HepG2 (cell line): ENCODE results near the gene ATXN3L.

ENCODE experiments used
- BHLHE40 ChIP-seq: IDR thresholded peaks from 2 replicates; pipeline ENCODE4 v1.6.1; 2011; ENCODE audit warnings: low read length, improper control_type of control experiment
- ELF4 ChIP-seq: sonication (generic); formaldehyde crosslinking; IDR thresholded peaks from 2 replicates; pipeline ENCODE4 v1.5.0; 2020; ENCODE audit warnings: missing genetic modification reagents, mild to moderate bottlenecking, moderate library complexity, borderline replicate concordance
- HDAC1 ChIP-seq: sonication (generic); formaldehyde crosslinking; IDR thresholded peaks from 2 replicates; pipeline ENCODE4 v1.5.1; 2020; ENCODE audit warnings: mild to moderate bottlenecking, missing genetic modification reagents
- MAFK ChIP-seq, 2 experiments: IDR thresholded peaks in 1 of 2; conservative IDR thresholded peaks in 1 of 2; 2 replicates each; pipeline ENCODE4 v1.6.1; 2011; ENCODE audit warnings: improper control_type of control experiment in 2 of 2, low read length in 2 of 2
- MZF1 ChIP-seq: sonication (generic); formaldehyde crosslinking; IDR thresholded peaks from 2 replicates; pipeline ENCODE4 v1.8.1; 2023; ENCODE audit warnings: mild to moderate bottlenecking, missing genetic modification reagents, borderline replicate concordance
- SMAD3 ChIP-seq: sonication (generic); formaldehyde crosslinking; IDR thresholded peaks from 2 replicates; pipeline ENCODE4 v1.4.0; 2020; ENCODE audit warnings: missing genetic modification reagents
- TBL1XR1 ChIP-seq: fragments of 150-350 bp; IDR thresholded peaks from 2 replicates; pipeline ENCODE4 v1.6.1; 2014; ENCODE audit warnings: borderline replicate concordance, low read length; ENCODE audit not compliant: partially characterized antibody
- ZNF24 ChIP-seq: fragments of 450-650 bp; IDR thresholded peaks from 2 replicates; pipeline ENCODE4 v1.6.1; 2017; ENCODE audit warnings: antibody characterized with exemption, mild to moderate bottlenecking
- ZNF263 ChIP-seq: sonication (generic); formaldehyde crosslinking; IDR thresholded peaks from 2 replicates; pipeline ENCODE4 v1.4.0; 2020; ENCODE audit warnings: missing genetic modification reagents
- TF ChIP-seq, protein P1 (sequence below): sonication (generic); formaldehyde crosslinking; conservative IDR thresholded peaks from 2 replicates; pipeline ENCODE4 v1.4.0; 2020; ENCODE audit warnings: mild to moderate bottlenecking, missing genetic modification reagents, moderate library complexity
- TF ChIP-seq, protein P2 (sequence below): sonication (generic); formaldehyde crosslinking; IDR thresholded peaks from 2 replicates; pipeline ENCODE4 v1.4.0; 2020; ENCODE audit warnings: missing genetic modification reagents
- TF ChIP-seq, protein P3 (sequence below): sonication (generic); formaldehyde crosslinking; IDR thresholded peaks from 2 replicates; pipeline ENCODE4 v1.4.0; 2020; ENCODE audit warnings: missing genetic modification reagents, borderline replicate concordance
- TF ChIP-seq, protein P4 (sequence below): sonication (generic); formaldehyde crosslinking; conservative IDR thresholded peaks from 2 replicates; pipeline ENCODE4 v1.4.0; 2020; ENCODE audit warnings: missing genetic modification reagents

DNA sequence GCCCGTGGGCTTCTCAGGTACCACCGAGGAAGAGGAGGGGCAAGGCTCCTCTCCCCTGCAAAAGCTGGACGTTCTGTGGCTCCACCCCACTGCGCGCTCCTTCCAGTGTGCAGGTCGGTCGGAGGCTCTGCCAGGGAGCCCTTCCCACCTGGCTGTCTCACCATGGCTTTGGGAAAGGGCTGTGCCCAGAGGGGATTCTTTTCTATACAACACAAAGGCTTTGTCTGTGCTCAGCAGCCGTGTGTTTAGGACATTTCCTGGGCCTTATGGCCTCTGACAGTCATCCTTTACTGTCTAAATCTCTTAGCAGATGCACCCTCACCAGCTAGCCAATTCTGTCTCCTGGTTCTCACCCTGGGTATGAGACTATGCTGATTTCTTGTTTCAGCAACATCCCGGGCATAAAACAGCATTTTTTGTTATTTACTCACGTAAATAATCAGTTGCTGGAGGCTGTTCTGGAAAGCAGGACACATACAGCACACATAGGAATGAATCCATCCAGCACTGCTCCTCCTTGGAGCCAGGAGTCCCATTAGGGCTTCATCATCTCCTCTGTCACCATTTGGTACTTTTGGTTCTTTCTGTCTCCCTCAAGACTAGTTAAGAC, 20.4 kb upstream of the ATXN3L start:
- no peak for TF ChIP-seq MAFK (conservative IDR thresholded peaks at IDR 0.05 in 1 of 2, IDR thresholded peaks at IDR 0.05 in 1 of 2; ENCODE audit: low read length in 2 of 2)
- TF ChIP-seq, protein P1, sequence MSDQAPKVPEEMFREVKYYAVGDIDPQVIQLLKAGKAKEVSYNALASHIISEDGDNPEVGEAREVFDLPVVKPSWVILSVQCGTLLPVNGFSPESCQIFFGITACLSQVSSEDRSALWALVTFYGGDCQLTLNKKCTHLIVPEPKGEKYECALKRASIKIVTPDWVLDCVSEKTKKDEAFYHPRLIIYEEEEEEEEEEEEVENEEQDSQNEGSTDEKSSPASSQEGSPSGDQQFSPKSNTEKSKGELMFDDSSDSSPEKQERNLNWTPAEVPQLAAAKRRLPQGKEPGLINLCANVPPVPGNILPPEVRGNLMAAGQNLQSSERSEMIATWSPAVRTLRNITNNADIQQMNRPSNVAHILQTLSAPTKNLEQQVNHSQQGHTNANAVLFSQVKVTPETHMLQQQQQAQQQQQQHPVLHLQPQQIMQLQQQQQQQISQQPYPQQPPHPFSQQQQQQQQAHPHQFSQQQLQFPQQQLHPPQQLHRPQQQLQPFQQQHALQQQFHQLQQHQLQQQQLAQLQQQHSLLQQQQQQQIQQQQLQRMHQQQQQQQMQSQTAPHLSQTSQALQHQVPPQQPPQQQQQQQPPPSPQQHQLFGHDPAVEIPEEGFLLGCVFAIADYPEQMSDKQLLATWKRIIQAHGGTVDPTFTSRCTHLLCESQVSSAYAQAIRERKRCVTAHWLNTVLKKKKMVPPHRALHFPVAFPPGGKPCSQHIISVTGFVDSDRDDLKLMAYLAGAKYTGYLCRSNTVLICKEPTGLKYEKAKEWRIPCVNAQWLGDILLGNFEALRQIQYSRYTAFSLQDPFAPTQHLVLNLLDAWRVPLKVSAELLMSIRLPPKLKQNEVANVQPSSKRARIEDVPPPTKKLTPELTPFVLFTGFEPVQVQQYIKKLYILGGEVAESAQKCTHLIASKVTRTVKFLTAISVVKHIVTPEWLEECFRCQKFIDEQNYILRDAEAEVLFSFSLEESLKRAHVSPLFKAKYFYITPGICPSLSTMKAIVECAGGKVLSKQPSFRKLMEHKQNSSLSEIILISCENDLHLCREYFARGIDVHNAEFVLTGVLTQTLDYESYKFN (CRISPR knock-in tag), result no peak
- no peak for TF ChIP-seq ZNF24
- TF ChIP-seq MZF1 (CRISPR knock-in tag), result no peak
- TF ChIP-seq ZNF263, result no peak
- no peak for TF ChIP-seq BHLHE40
- no peak for TF ChIP-seq HDAC1 (CRISPR knock-in tag)
- TF ChIP-seq, protein P2, sequence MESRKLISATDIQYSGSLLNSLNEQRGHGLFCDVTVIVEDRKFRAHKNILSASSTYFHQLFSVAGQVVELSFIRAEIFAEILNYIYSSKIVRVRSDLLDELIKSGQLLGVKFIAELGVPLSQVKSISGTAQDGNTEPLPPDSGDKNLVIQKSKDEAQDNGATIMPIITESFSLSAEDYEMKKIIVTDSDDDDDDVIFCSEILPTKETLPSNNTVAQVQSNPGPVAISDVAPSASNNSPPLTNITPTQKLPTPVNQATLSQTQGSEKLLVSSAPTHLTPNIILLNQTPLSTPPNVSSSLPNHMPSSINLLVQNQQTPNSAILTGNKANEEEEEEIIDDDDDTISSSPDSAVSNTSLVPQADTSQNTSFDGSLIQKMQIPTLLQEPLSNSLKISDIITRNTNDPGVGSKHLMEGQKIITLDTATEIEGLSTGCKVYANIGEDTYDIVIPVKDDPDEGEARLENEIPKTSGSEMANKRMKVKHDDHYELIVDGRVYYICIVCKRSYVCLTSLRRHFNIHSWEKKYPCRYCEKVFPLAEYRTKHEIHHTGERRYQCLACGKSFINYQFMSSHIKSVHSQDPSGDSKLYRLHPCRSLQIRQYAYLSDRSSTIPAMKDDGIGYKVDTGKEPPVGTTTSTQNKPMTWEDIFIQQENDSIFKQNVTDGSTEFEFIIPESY, result no peak
- no peak for TF ChIP-seq ELF4
- TF ChIP-seq, protein P3, sequence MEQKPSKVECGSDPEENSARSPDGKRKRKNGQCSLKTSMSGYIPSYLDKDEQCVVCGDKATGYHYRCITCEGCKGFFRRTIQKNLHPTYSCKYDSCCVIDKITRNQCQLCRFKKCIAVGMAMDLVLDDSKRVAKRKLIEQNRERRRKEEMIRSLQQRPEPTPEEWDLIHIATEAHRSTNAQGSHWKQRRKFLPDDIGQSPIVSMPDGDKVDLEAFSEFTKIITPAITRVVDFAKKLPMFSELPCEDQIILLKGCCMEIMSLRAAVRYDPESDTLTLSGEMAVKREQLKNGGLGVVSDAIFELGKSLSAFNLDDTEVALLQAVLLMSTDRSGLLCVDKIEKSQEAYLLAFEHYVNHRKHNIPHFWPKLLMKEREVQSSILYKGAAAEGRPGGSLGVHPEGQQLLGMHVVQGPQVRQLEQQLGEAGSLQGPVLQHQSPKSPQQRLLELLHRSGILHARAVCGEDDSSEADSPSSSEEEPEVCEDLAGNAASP (CRISPR knock-in tag), result no peak
- no peak for TF ChIP-seq SMAD3 (CRISPR knock-in tag)
- TF ChIP-seq TBL1XR1, result no peak
- TF ChIP-seq, protein P4, sequence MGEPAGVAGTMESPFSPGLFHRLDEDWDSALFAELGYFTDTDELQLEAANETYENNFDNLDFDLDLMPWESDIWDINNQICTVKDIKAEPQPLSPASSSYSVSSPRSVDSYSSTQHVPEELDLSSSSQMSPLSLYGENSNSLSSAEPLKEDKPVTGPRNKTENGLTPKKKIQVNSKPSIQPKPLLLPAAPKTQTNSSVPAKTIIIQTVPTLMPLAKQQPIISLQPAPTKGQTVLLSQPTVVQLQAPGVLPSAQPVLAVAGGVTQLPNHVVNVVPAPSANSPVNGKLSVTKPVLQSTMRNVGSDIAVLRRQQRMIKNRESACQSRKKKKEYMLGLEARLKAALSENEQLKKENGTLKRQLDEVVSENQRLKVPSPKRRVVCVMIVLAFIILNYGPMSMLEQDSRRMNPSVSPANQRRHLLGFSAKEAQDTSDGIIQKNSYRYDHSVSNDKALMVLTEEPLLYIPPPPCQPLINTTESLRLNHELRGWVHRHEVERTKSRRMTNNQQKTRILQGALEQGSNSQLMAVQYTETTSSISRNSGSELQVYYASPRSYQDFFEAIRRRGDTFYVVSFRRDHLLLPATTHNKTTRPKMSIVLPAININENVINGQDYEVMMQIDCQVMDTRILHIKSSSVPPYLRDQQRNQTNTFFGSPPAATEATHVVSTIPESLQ, result no peak
